Esophagus muscularis mucosa (tissue), 3 donors: ENCODE measurements around the gene CAV1.

Experiments used
- POLR2A ChIP-seq: fragments of 450-650 bp; IDR thresholded peaks from one replicate; pipeline ENCODE4 v1.6.1; 2017; ENCODE audit warnings: antibody characterized with exemption, moderate library complexity, mild to moderate bottlenecking, low read depth
- POLR2AphosphoS5 ChIP-seq, 2 donors: sonication (generic); formaldehyde crosslinking; IDR thresholded peaks; one replicate each; pipeline ENCODE4 v1.6.1; 2017; ENCODE audit warnings: antibody characterized with exemption in 2 of 2
- TF ChIP-seq, protein P1 (sequence below), 3 experiments: fragments of 200-600 bp in 2 of 3; fragments of 450-650 bp in 1 of 3; sonication (generic) in 2 of 3; IDR thresholded peaks; one replicate each; pipeline ENCODE4 v1.5.1; 2017 to 2019; ENCODE audit warnings: antibody characterized with exemption in 3 of 3, mild to moderate bottlenecking in 2 of 3, moderate library complexity in 1 of 3

DNA sequence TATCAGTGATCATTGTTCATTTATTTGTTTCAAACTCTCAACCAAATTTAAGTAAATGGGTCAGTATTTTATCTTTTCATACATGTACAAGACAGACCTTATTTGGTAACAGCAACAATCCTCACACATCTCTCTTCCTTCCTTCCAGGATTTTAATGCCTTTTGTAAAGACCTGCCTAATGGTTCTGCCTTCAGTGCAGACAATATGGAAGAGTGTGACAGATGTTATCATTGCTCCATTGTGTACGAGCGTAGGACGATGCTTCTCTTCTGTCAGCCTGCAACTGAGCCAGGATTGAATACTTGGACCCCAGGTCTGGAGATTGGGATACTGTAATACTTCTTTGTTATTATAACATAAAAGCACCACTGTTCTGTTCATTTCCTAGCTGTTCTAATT, 19.0 kb upstream of the CAV1 start:
- TF ChIP-seq, protein P1, sequence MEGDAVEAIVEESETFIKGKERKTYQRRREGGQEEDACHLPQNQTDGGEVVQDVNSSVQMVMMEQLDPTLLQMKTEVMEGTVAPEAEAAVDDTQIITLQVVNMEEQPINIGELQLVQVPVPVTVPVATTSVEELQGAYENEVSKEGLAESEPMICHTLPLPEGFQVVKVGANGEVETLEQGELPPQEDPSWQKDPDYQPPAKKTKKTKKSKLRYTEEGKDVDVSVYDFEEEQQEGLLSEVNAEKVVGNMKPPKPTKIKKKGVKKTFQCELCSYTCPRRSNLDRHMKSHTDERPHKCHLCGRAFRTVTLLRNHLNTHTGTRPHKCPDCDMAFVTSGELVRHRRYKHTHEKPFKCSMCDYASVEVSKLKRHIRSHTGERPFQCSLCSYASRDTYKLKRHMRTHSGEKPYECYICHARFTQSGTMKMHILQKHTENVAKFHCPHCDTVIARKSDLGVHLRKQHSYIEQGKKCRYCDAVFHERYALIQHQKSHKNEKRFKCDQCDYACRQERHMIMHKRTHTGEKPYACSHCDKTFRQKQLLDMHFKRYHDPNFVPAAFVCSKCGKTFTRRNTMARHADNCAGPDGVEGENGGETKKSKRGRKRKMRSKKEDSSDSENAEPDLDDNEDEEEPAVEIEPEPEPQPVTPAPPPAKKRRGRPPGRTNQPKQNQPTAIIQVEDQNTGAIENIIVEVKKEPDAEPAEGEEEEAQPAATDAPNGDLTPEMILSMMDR (IDR thresholded peaks at IDR 0.05), result no peak
- no peak for TF ChIP-seq POLR2A
- TF ChIP-seq POLR2AphosphoS5 (IDR thresholded peaks at IDR 0.05), result no peak
